Hepatocyte (in vitro differentiated cells): Measurements from ENCODE around the gene DOCK8. TPM values are rescaled to one million over a fixed set of nuclear protein-coding genes. Genes with fewer than 3 reads are reported as not detected.
"Not testable (repeated sequence)": the region's sequence is repeated elsewhere in the genome, so short reads cannot be mapped to it uniquely, and the experiment has no call there.

ENCODE experiments used
- DNase-seq: peaks from one replicate; pipeline ENCODE4 v3.0.0-alpha.2; 2016; ENCODE audit warnings: low spot score
- H2AFZ ChIP-seq: fragments of 200-600 bp; sonication (generic); 2 replicates; pipeline ENCODE4 v1.6.0; 2016; ENCODE audit warnings: antibody characterized with exemption, mild to moderate bottlenecking
- H3K27ac ChIP-seq: fragments of 200-600 bp; sonication (generic); 2 replicates; pipeline ENCODE4 v1.5.1; 2016; ENCODE audit warnings: mild to moderate bottlenecking
- H3K27me3 ChIP-seq: fragments of 200-600 bp; sonication (generic); 2 replicates; pipeline ENCODE4 v1.6.1; 2016
- H3K36me3 ChIP-seq: fragments of 200-600 bp; sonication (generic); replicated peaks from 2 replicates; pipeline ENCODE4 v1.5.1; 2016; ENCODE audit warnings: low read depth; ENCODE audit not compliant: insufficient read depth
- H3K4me1 ChIP-seq: fragments of 200-600 bp; sonication (generic); 2 replicates; pipeline ENCODE4 v1.5.1; 2016; ENCODE audit warnings: mild to moderate bottlenecking, moderate library complexity; ENCODE audit not compliant: insufficient read depth
- H3K4me2 ChIP-seq: fragments of 200-600 bp; sonication (generic); 2 replicates; pipeline ENCODE4 v1.6.0; 2016
- H3K4me3 ChIP-seq: fragments of 200-600 bp; sonication (generic); 2 replicates; pipeline ENCODE4 v1.5.1; 2016; ENCODE audit warnings: mild to moderate bottlenecking
- H3K79me2 ChIP-seq: fragments of 200-600 bp; sonication (generic); 2 replicates; pipeline ENCODE4 v1.6.0; 2017; ENCODE audit warnings: mild to moderate bottlenecking
- H3K9me2 ChIP-seq: fragments of 200-600 bp; sonication (generic); replicated peaks from 2 replicates; pipeline ENCODE4 v1.6.0; 2017; ENCODE audit warnings: mild to moderate bottlenecking; ENCODE audit not compliant: insufficient read depth
- H3K9me3 ChIP-seq: fragments of 200-600 bp; sonication (generic); 2 replicates; pipeline ENCODE4 v1.5.1; 2016; ENCODE audit warnings: low read depth, mild to moderate bottlenecking
- H4K20me1 ChIP-seq: fragments of 200-600 bp; sonication (generic); 2 replicates; pipeline ENCODE4 v1.6.0; 2016; ENCODE audit warnings: mild to moderate bottlenecking; ENCODE audit not compliant: insufficient read depth, poor library complexity, severe bottlenecking
- EZH2 ChIP-seq: fragments of 200-600 bp; sonication (generic); IDR thresholded peaks from 2 replicates; pipeline ENCODE4 v1.6.1; 2016; ENCODE audit warnings: antibody characterized with exemption, mild to moderate bottlenecking, borderline replicate concordance
- EZH2phosphoT487 ChIP-seq: fragments of 200-600 bp; sonication (generic); IDR thresholded peaks from one replicate; pipeline ENCODE4 v1.6.1; 2018; ENCODE audit warnings: antibody characterized with exemption, mild to moderate bottlenecking, low read depth, moderate library complexity; ENCODE audit not compliant: unreplicated experiment, severe bottlenecking
- WGBS: methylation state at CpG from one replicate; pipeline ENCODE4 v1.1.6; 2016; ENCODE audit warnings: low lambda C conversion rate; ENCODE audit errors: missing lambda C conversion rate; 5-methylcytosine and 5-hydroxymethylcytosine counted together
- polyA plus RNA-seq: library from polyadenylated mRNA; unstranded; fragments of >200 nt; fragmentation: Nextera tagmentation; extraction: Ambion mirVana; gene quantifications from 2 replicates; pipeline ENCODE4 v1.2.1, GENCODE V29; 2016
- total RNA-seq: library from RNA; depleted of rRNA; stranded (reverse); fragments of >200 nt; gene quantifications from 2 replicates; pipeline ENCODE4 v1.2.3, GENCODE V29; 2014
- TF ChIP-seq, protein P1 (sequence below): fragments of 200-600 bp; sonication (generic); IDR thresholded peaks from 2 replicates; pipeline ENCODE4 v1.5.1; 2016; ENCODE audit warnings: antibody characterized with exemption, mild to moderate bottlenecking; ENCODE audit not compliant: poor library complexity

DOCK8 gene
- total RNA-seq, result 5.1 and 6.6 TPM in 2 replicates
- polyA plus RNA-seq, result 3.0 and 6.5 TPM in 2 replicates

- Histone ChIP-seq H3K9me2 (no peaks in the 10 kb centered on the region), H3K36me3 (no peaks in the 10 kb centered on the region), H3K27me3 (peaks cover 5% of the 10 kb centered on the region), H3K4me2 (peak within 1 kb of the TSS; percentile 93), H3K27ac (peak within 1 kb of the TSS; percentile 92), H3K4me1 (peaks cover 8% of the 10 kb centered on the region), H3K4me3 (peak within 1 kb of the TSS; percentile 80), H3K9me3 (no peaks in the 10 kb centered on the region), H4K20me1 (no peaks in the 10 kb centered on the region), H2AFZ (peak within 1 kb of the TSS; percentile 97), H3K79me2 (no peaks in the 10 kb centered on the region)
- TF ChIP-seq EZH2 (peak; percentile 30), EZH2phosphoT487 (no peak)
- TF ChIP-seq, protein P1, sequence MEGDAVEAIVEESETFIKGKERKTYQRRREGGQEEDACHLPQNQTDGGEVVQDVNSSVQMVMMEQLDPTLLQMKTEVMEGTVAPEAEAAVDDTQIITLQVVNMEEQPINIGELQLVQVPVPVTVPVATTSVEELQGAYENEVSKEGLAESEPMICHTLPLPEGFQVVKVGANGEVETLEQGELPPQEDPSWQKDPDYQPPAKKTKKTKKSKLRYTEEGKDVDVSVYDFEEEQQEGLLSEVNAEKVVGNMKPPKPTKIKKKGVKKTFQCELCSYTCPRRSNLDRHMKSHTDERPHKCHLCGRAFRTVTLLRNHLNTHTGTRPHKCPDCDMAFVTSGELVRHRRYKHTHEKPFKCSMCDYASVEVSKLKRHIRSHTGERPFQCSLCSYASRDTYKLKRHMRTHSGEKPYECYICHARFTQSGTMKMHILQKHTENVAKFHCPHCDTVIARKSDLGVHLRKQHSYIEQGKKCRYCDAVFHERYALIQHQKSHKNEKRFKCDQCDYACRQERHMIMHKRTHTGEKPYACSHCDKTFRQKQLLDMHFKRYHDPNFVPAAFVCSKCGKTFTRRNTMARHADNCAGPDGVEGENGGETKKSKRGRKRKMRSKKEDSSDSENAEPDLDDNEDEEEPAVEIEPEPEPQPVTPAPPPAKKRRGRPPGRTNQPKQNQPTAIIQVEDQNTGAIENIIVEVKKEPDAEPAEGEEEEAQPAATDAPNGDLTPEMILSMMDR, result peak; percentile 42
- peak; percentile 84 for DNase-seq
- under 1% methylated on average over 97 of the region's 103 CpGs for WGBS
Observed at GRCh38 chr9:214648-215493, at the start of gene DOCK8. Gene DOCK8 (plus strand): TSS chr9:214865. CDS start chr9:214977, 112 bp downstream.

DNA sequence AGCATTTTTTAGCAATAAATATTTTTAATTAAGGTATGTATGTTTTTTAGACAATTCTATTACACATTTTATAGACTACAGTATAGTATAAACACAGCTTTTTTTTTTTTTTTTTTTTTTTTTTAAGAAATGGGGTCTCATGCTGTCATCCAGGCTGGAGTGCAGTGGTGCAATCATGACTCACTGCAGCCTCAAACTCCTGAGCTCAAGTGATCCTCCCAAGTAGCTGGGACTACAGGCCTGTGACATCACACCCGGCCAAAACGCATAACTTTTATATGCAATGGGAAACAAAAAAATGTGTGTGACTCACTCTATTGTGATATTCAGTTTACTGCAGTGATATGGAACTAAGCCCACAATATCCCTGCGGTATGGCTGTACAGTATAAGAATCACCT is 44.9 kb upstream of the DOCK8 start:
- H3K27me3 ChIP-seq, H2AFZ ChIP-seq, H3K4me1 ChIP-seq, DNase-seq, H3K36me3 ChIP-seq, H3K4me2 ChIP-seq, H3K9me3 ChIP-seq, H3K9me2 ChIP-seq, H3K79me2 ChIP-seq, H3K27ac ChIP-seq, H4K20me1 ChIP-seq, H3K4me3 ChIP-seq: not testable (repeated sequence)
- WGBS, result no CpG with 5 or more reads among the region's 3 CpGs

- not testable (repeated sequence) for H3K9me3 ChIP-seq, H2AFZ ChIP-seq, H3K9me2 ChIP-seq, H3K4me1 ChIP-seq, H3K4me3 ChIP-seq, H3K36me3 ChIP-seq, DNase-seq, H4K20me1 ChIP-seq, H3K27me3 ChIP-seq, H3K79me2 ChIP-seq
- H3K27ac ChIP-seq, result peak overlapping the region; percentile 85
- 3% methylated on average over 7 of the region's 23 CpGs for WGBS
- H3K4me2 ChIP-seq, result peak overlapping the region; percentile 70
Observed at GRCh38 chr9:178140-178825, 36.4 kb upstream of the DOCK8 start.

GRCh38 chr9:178970-179383 is 35.7 kb upstream of the DOCK8 start, which contains the start of gene ZNG1A:
Gene ZNG1A (minus strand): TSS chr9:179056. CDS start chr9:178969, 87 bp downstream.
- not testable (repeated sequence) for H2AFZ ChIP-seq, DNase-seq, H3K79me2 ChIP-seq, H3K36me3 ChIP-seq, H3K9me3 ChIP-seq, H3K4me3 ChIP-seq, H3K4me1 ChIP-seq, H3K27me3 ChIP-seq, H4K20me1 ChIP-seq, H3K9me2 ChIP-seq
- WGBS, result no CpG with 5 or more reads among the region's 32 CpGs
- Histone ChIP-seq H3K4me2 (peak within 1 kb of the TSS; percentile 70), H3K27ac (peak within 1 kb of the TSS; percentile 85)

- 90% methylated on average over 1 of the region's 1 CpG for WGBS
Observed at GRCh38 chr9:199601-200000, 15.1 kb upstream of the DOCK8 start.

More at GRCh38 chr9:199601-200000, 15.1 kb upstream of the DOCK8 start:
- H3K9me3 ChIP-seq, H3K9me2 ChIP-seq, H3K27me3 ChIP-seq, H4K20me1 ChIP-seq, H3K27ac ChIP-seq, H2AFZ ChIP-seq, DNase-seq, H3K79me2 ChIP-seq, H3K4me2 ChIP-seq, H3K36me3 ChIP-seq, H3K4me1 ChIP-seq, H3K4me3 ChIP-seq: not testable (repeated sequence)
